Right kidney (tissue), 9 donors: ENCODE measurements around the gene MYH1.
"Not testable (repeated sequence)": the region's sequence is repeated elsewhere in the genome, so short reads cannot be mapped to it uniquely, and the experiment has no call there.

Source experiments
- DNase-seq: peaks from one replicate; pipeline ENCODE4 v3.0.0-alpha.2; 2016
- long read RNA-seq, 8 donors: transcript quantifications; one replicate each; lab custom pipeline, GENCODE V29; 2026

The MYH1 gene
- long read RNA-seq, donor 1, result 0 reads
- long read RNA-seq, donor 2, result 0 reads
- long read RNA-seq, donor 3, result 0 reads
- long read RNA-seq, donor 4, result 0 reads
- long read RNA-seq, donor 5, result 0 reads
- long read RNA-seq, donor 6, result 0 reads
- long read RNA-seq, donor 7, result 0 reads
- long read RNA-seq, donor 8, result 0 reads

- no peak for DNase-seq
Observed at GRCh38 chr17:10518271-10519037, at the start of gene MYH1. MYH1 (minus strand) TSS chr17:10518542; CDS start chr17:10516642, 1,900 bp downstream.

DNA sequence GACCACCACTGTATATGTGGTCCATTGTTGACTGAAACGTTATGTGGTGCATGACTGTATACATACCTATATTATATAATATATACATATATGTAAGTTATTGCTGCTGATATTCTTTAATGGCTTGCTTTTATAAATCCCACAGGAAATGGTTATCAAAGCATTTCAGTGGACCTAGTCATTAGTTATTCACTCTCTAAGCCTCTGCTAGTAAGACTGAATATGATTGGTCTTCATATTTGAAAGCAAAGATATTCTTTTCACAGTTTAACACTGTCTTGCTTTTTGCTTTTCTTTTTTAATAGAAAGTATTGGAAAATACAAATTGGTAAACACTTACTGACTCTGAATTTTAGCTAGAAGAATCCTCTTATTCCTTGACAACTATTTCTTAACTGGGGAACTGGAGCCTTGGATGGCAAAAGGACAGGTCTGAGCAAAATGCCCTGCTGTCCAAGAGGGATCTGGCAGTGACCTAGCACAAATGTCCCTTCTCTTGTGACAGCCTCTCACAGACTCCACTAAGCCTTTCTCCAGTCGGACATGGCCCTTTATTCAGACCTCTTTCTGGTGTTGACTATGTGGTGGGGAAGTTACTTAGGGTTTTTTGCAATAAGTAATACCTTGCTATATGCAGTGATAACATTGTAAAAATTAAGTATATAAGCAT, 45.8 kb upstream of the MYH1 start:
- no peak for DNase-seq

DNA sequence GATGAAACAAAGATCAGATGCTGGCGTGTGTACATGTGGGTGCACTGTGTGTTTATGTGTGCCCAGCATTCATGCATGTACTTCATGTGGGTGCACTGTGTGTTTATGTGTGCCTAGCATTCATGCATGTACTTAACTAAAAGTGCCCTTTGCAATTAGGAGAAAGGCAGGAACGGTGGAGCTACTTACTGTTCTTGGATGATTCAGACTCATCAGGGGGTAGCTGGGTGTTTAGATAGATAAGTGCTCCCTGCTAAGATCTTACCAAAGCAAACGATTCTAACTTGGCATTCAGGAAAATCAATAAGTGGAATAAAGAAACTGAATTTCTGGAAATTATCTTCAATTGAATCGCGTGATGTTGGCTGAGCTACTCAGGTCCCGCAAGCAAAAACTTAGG, 39.7 kb upstream of the MYH1 start:
- no peak for DNase-seq

DNA sequence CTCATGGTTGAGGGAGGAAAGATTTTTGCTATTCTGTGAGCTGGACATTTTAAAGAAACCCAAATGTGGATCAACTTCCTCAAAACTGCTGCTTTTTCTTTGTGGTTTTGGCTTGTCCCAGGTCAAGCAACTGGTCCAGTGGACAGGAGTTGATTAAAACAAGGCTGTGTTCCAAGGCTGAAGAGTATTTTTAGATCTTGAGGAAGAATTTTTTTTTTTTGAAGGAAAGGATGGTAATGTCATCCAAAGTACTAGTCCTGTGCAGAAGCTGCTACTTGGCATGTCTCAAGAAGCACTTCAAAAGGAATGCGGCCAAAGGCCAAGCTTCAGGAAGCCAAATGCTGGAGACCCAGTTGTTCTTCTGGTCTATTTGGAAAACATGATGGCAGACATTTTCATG, 39.1 kb upstream of the MYH1 start:
- DNase-seq, result no peak

- DNase-seq, result no peak
Observed at GRCh38 chr17:10556301-10557005, 38.1 kb upstream of the MYH1 start.

DNA sequence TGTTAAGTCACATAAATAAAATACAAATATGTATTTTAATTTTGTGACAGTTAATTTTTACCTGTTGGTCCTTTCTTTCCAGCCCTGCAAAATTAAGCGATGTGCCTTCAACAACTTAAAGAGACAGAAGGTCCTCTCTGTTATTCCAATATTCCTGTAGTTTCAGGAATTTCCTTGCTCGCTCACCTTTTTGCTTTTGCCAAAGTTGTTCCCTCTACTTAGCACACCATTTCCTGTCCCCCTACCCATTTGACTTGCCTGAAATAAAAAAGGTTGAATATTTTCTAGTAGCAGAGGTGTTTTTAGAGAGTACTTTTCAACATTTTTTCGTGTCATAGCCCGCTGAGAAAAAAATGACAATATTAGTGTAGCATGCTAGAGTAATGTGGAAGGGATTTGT, 31.7 kb upstream of the MYH1 start:
- DNase-seq, result no peak

DNA sequence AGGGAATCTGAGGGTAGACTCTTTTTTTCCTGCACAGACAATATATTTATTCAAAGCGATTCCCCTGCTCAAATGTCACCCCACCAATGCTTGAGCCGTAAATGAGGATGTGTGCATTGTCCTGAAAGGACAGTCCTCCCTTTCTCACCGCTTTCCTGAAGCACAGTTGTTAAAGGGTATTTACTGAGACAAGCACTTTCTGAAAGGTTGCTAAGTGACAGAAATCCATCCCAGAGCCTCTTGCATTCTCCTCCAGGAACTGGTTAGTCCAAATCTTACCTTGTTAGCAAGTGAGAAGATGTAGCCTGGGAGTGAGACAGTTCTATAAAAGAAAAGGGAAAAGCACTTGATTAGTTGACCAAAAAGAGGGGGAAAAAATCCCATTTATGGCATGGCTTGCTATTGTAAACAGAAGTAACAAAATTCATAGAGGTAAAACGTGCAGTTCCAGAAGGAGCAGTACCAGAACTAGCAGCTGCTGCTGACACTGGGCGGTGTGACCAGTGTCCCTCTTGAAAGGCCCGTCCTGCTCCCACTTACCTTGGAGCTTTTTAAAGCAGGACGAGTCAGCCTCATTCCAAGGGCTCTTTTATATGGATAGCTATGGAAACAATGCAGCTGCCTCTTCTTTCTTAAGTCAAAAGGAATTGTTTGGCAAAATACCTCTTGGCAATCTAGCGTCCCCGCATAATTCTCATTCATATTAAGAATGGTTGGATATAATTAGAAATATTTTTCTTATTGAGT, 30.9 kb upstream of the MYH1 start, which contains the start of gene MYH2:
Gene MYH2 (minus strand): TSS at position 563 of the 747 bp plus-strand sequence. CDS start 1,738 bp downstream, outside the sequence.
- DNase-seq, result no peak

GRCh38 chr17:10547351-10547750, 29.0 kb upstream of the MYH1 start:
- DNase-seq, result no peak

DNA sequence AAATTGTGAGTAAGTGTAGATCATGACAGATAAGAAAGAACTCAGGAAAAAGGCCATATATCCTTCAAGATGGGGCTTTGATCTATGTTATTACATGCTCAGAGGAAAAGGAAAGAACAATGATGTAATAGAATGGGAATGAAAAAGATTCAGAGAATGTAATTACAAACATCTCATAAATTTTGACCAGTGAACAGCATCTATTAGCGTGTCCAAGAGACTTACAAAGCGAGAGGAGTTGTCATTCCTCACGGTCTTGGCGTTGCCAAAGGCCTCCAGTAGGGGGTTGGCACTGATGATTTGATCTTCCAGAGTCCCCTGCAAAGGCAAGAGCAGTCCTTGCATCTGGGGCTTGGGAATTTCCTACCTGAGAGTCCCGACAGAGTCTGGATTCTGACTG, 25.1 kb upstream of the MYH1 start:
- DNase-seq, result not testable (repeated sequence)

- DNase-seq, result not testable (repeated sequence)
Observed at GRCh38 chr17:10541179-10541578, 22.8 kb upstream of the MYH1 start.

- DNase-seq, result no peak
Observed at GRCh38 chr17:10532026-10532425, 13.7 kb upstream of the MYH1 start.

GRCh38 chr17:10527419-10527818, 9.1 kb upstream of the MYH1 start:
- no peak for DNase-seq

DNA sequence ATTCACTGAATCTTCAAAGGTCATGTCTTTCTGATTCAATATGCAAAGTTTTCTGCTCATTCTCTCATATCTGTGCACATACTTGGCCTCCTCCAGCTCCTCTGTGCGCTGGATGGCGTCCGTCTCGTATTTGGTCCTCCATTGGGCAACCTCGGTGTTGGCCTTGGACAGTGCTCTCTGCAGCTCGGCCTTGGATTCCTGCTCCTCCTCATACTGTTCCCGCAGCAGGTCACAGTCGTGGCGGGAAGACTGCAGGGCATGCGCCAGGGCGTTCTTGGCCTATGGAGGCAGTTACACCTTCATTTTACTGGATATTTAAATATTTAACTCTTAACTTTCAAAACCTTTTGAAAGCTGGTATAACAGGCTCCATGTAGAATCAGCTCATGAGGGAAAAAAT, 8.2 kb upstream of the MYH1 start:
- no peak for DNase-seq

- DNase-seq, result no peak
Observed at GRCh38 chr17:10523064-10523463, 4.7 kb upstream of the MYH1 start.

- no peak for DNase-seq
Observed at GRCh38 chr17:10521949-10522348, 3.6 kb upstream of the MYH1 start.

GRCh38 chr17:10516638-10517037, 1.7 kb downstream of the MYH1 start:
- no peak for DNase-seq

- DNase-seq, result no peak
Observed at GRCh38 chr17:10516065-10516464, 2.3 kb downstream of the MYH1 start.

DNA sequence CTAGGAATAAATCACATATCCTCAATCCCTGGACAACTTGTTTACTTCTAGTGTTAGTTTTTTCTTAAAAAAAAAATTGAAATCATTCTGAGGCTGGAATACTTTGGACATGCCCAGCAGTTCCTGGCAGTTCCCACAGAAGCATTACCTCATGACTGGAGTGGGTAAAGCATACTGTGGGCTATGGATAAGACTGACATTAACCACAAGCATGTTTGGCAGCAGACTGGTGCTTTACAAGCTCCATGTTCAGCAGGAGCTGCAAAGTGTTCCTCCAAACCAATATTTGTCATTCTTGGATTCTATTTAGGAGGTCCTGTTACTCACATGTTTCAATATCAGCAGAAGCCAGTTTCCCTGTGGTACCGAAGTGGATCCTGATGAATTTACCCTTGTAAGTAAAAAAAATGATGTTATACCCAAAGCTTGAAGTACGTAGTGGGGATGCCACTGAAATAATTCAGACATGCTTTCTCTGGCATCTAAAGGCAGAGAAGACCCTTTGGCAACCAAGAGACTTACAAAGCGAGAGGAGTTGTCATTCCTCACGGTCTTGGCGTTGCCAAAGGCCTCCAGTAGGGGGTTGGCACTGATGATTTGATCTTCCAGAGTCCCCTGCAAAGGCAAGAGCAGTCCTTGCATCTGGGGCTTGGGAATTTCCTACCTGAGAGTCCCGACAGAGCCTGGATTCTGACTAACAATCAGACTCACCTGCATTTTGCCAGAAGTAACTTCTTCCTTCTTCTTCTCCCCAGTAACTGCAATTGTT, 4.9 kb downstream of the MYH1 start:
- DNase-seq, result no peak

- no peak for DNase-seq
Observed at GRCh38 chr17:10512856-10513255, 5.5 kb downstream of the MYH1 start.

GRCh38 chr17:10499950-10500349, 18.4 kb downstream of the MYH1 start:
- DNase-seq, result no peak

DNA sequence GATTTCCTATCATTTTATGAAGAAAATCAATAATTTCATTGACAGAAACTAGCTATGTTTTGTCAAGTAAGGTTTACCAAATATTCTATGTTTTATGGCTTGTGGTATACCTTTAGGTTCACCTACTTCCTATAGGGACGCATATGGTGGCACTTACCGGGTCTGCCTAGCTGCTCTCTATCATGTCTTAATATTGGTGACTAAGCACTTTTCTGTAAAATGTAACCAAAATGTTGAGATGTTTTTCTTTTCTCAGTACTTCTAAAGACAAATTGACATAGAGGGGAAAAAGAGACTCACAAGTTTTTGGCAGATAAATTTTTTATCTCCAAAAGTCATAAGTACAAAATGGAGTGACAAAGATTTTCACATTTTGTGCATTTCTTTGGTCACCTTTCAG, 26.3 kb downstream of the MYH1 start:
- DNase-seq, result no peak
